WTC11 (cell line): ENCODE measurements around the gene TOR4A. TPM values are rescaled to one million over a fixed set of nuclear protein-coding genes. Genes with fewer than 3 reads are reported as not detected.

Source experiments
- ATAC-seq: fragments of 200-7000 bp; cut with Tn5 transposase; 2 replicates; pipeline ENCODE4 v1.10.0; 2021; ENCODE audit warnings: mild to moderate bottlenecking, moderate library complexity
- CTCF ChIA-PET: fragments of 300-600 bp; sonication (Branson Sonifier 250); formaldehyde crosslinking; loops from one replicate; lab custom pipeline; 2021; ENCODE audit warnings: antibody characterized with exemption; lab: Charles Lee
- POLR2A ChIA-PET: fragments of 350-600 bp; sonication (Branson Sonifier 250); formaldehyde crosslinking; loops from one replicate; lab custom pipeline; 2021; ENCODE audit warnings: antibody characterized with exemption; lab: Charles Lee
- DNase-seq: peaks from one replicate; pipeline ENCODE4 v3.0.0; 2021; ENCODE audit warnings: low spot score
- H3K27ac Mint-ChIP-seq: 2 replicates; pipeline ENCODE4 v1.8.0; 2021; ENCODE audit warnings: mixed read lengths
- H3K27me3 Mint-ChIP-seq: 2 replicates; pipeline ENCODE4 v1.8.0; 2021; ENCODE audit warnings: low read depth, mild to moderate bottlenecking, moderate library complexity, mixed read lengths
- H3K36me3 Mint-ChIP-seq: 2 replicates; pipeline ENCODE4 v1.8.0; 2021; ENCODE audit warnings: mixed read lengths
- H3K4me1 Mint-ChIP-seq: 2 replicates; pipeline ENCODE4 v1.8.0; 2022; ENCODE audit warnings: mixed read lengths
- H3K4me3 Mint-ChIP-seq: 2 replicates; pipeline ENCODE4 v1.8.0; 2021; ENCODE audit warnings: mild to moderate bottlenecking, moderate library complexity, mixed read lengths
- H3K9me3 Mint-ChIP-seq: 2 replicates; pipeline ENCODE4 v1.8.0; 2021; ENCODE audit warnings: mixed read lengths
- CDX4 ChIP-seq: fragments of 250-450 bp; sonication (Bioruptor Pico); IDR thresholded peaks from 2 replicates; pipeline ENCODE4 v1.9.0; 2021; ENCODE audit warnings: moderate library complexity, mild to moderate bottlenecking, inconsistent platforms, borderline replicate concordance
- GRHL2 ChIP-seq: fragments of 250-450 bp; sonication (Bioruptor Pico); IDR thresholded peaks from 2 replicates; pipeline ENCODE4 v1.8.0; 2022; ENCODE audit warnings: mild to moderate bottlenecking, moderate library complexity; ENCODE audit not compliant: insufficient replicate concordance, severe bottlenecking
- MXD4 ChIP-seq: fragments of 250-450 bp; sonication (Bioruptor Pico); IDR thresholded peaks from 2 replicates; pipeline ENCODE4 v1.8.0; 2021; ENCODE audit warnings: mild to moderate bottlenecking, moderate library complexity, borderline replicate concordance
- ZMAT4 ChIP-seq: fragments of 250-450 bp; sonication (Bioruptor Pico); IDR thresholded peaks from 2 replicates; pipeline ENCODE4 v1.9.0; 2021; ENCODE audit warnings: mild to moderate bottlenecking
- ZNF232 ChIP-seq: sonication (generic); formaldehyde crosslinking; IDR thresholded peaks from 2 replicates; pipeline ENCODE4 v1.8.0; 2022; ENCODE audit warnings: mild to moderate bottlenecking, missing genetic modification reagents
- ZNF263 ChIP-seq: sonication (generic); formaldehyde crosslinking; IDR thresholded peaks from 2 replicates; pipeline ENCODE4 v1.8.1; 2022; ENCODE audit warnings: low read depth, mild to moderate bottlenecking, moderate library complexity, missing genetic modification reagents
- ZNF425 ChIP-seq: fragments of 250-450 bp; sonication (Bioruptor Pico); conservative IDR thresholded peaks from 2 replicates; pipeline ENCODE4 v1.9.0; 2021; ENCODE audit warnings: mild to moderate bottlenecking
- total RNA-seq: library from RNA; stranded (reverse); gene quantifications from 3 replicates; pipeline ENCODE4 v1.2.3, GENCODE V29; 2021
- TF ChIP-seq, protein P1 (sequence below): sonication (generic); formaldehyde crosslinking; IDR thresholded peaks from 2 replicates; pipeline ENCODE4 v1.8.1; 2023; ENCODE audit warnings: mild to moderate bottlenecking, missing genetic modification reagents, moderate library complexity
- TF ChIP-seq, protein P2 (sequence below): fragments of 250-450 bp; sonication (Bioruptor Pico); IDR thresholded peaks from 2 replicates; pipeline ENCODE4 v1.9.0; 2021; ENCODE audit warnings: mild to moderate bottlenecking, borderline replicate concordance

TOR4A gene
- total RNA-seq, 1 experiment from 2014 or later, result 7.3 TPM

DNA sequence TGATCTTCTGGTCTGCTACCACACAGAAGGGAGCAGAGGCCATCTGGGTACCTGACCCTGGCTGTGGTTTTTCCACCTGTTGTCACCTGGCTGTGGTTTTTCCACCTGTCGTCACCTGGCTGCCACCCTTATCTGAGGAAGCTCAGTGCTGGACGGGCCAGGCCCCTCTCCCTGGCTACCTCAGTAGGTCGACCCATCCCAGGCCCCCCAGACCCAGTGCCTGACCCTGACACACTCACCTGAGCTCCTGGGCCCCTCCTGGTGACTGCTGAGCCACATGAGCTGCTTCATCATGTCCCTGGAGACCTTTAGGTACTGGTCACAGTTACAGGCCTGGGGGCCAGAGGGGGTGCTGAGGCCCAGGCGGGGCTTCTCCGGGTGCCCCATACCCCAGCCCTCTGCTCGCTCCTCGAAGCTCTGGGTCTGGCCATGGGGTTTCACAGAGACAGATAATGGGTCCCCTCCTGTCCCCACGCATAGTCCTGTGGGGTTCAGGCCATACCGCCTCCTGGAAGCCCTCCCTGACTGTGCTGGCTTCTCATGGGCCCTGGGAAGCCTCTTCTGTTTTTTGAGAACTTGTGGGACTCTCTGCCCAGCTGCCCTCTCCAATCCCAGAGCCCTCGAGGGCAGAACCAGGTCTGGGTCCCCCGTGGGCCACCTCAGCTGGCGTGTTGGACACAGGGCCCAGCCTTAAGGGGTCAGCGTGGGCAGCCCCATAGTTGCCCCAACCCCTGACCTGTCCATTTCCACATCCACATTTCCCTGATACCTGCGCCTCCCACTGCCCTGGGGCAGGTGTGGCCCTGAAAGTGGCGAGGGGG lies 32.1 kb downstream of the TOR4A start:
- H3K36me3 Mint-ChIP-seq, result no peaks in the 10 kb centered on the region
- no peak overlapping the region for H3K27ac Mint-ChIP-seq
- ATAC-seq (no peak), DNase-seq (no peak)
- H3K4me3 Mint-ChIP-seq, result no peak overlapping the region
- no peaks in the 10 kb centered on the region for H3K9me3 Mint-ChIP-seq
- ChIA-PET CTCF (interaction anchor here (2.2 kb wide), 1 partner anchor 7 kb away, joined by 9 read pairs; the partner anchor contains the start of gene NRARP), POLR2A (no interaction called here)
- no peaks in the 10 kb centered on the region for H3K27me3 Mint-ChIP-seq
- peaks cover 19% of the 10 kb centered on the region for H3K4me1 Mint-ChIP-seq
- TF ChIP-seq, protein P1, sequence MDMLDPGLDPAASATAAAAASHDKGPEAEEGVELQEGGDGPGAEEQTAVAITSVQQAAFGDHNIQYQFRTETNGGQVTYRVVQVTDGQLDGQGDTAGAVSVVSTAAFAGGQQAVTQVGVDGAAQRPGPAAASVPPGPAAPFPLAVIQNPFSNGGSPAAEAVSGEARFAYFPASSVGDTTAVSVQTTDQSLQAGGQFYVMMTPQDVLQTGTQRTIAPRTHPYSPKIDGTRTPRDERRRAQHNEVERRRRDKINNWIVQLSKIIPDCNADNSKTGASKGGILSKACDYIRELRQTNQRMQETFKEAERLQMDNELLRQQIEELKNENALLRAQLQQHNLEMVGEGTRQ (CRISPR knock-in tag), result no peak

DNA sequence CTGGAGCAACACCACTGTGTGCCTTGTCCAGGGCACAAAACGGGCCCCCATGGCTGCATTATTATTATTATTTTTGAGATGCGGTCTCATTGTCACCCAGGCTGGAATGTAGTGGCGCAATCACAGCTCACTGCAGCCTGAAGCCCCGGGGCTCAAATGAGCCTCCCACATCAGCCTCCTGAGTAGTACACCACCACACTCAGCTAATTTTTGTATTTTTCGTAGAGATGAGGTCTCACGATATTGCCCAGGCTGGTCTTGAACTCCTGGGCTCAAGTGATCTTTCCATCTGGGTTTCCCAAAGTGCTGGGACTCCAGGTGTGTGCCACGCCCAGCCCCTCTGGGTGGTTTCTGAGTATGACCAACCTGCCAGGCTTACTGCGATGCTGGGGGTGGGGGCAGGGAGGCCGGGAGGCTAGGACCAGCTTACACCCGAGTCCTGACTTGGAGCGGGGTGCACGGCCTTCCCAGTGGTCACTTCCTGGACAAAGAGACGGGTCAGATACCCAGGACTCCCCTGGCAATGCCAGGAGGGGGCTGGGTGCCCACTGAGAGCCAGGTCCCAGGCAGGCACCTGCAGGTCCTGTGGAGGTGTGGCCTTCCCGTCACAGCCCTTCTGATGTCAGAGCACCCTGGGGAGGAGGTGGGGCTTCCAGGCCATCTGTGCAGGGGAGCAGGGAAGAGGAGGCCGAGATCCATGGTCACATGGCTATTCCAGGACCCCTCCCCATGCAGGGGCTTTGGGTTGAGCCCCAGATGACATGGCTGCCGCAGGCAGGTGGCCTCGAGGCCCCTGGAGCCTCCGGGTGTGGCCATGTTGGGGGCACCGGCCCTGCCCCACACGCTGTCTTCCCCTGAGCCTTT lies 32.9 kb downstream of the TOR4A start:
- H3K27me3 Mint-ChIP-seq, result no peaks in the 10 kb centered on the region
- no peak overlapping the region for H3K27ac Mint-ChIP-seq
- ATAC-seq, result no peak
- H3K36me3 Mint-ChIP-seq, result no peaks in the 10 kb centered on the region
- peaks cover 12% of the 10 kb centered on the region for H3K4me1 Mint-ChIP-seq
- no peak for DNase-seq
- TF ChIP-seq, protein P1 (CRISPR knock-in tag), result 0 out of 2 replicates have a peak, but pooled peaks have one; percentile 44
- TF ChIP-seq CDX4, result no peak
- TF ChIP-seq GRHL2 (CRISPR knock-in tag), result no peak
- no peak for TF ChIP-seq ZNF425 (CRISPR knock-in tag)
- TF ChIP-seq, protein P2, sequence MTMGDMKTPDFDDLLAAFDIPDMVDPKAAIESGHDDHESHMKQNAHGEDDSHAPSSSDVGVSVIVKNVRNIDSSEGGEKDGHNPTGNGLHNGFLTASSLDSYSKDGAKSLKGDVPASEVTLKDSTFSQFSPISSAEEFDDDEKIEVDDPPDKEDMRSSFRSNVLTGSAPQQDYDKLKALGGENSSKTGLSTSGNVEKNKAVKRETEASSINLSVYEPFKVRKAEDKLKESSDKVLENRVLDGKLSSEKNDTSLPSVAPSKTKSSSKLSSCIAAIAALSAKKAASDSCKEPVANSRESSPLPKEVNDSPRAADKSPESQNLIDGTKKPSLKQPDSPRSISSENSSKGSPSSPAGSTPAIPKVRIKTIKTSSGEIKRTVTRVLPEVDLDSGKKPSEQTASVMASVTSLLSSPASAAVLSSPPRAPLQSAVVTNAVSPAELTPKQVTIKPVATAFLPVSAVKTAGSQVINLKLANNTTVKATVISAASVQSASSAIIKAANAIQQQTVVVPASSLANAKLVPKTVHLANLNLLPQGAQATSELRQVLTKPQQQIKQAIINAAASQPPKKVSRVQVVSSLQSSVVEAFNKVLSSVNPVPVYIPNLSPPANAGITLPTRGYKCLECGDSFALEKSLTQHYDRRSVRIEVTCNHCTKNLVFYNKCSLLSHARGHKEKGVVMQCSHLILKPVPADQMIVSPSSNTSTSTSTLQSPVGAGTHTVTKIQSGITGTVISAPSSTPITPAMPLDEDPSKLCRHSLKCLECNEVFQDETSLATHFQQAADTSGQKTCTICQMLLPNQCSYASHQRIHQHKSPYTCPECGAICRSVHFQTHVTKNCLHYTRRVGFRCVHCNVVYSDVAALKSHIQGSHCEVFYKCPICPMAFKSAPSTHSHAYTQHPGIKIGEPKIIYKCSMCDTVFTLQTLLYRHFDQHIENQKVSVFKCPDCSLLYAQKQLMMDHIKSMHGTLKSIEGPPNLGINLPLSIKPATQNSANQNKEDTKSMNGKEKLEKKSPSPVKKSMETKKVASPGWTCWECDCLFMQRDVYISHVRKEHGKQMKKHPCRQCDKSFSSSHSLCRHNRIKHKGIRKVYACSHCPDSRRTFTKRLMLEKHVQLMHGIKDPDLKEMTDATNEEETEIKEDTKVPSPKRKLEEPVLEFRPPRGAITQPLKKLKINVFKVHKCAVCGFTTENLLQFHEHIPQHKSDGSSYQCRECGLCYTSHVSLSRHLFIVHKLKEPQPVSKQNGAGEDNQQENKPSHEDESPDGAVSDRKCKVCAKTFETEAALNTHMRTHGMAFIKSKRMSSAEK, result no peak
- no peak for TF ChIP-seq ZNF263
- TF ChIP-seq ZNF232 (CRISPR knock-in tag), result no peak
- no peak for TF ChIP-seq MXD4 (CRISPR knock-in tag)
- TF ChIP-seq ZMAT4 (CRISPR knock-in tag), result no peak
- no peak overlapping the region for H3K4me3 Mint-ChIP-seq
- H3K9me3 Mint-ChIP-seq, result no peaks in the 10 kb centered on the region
- POLR2A ChIA-PET, result interaction anchor here (1.1 kb wide), 1 partner anchor 8 kb away, joined by 3 read pairs; the partner anchor contains the start of gene NRARP
- CTCF ChIA-PET, result interaction anchor here (2.2 kb wide), 1 partner anchor 8 kb away, joined by 9 read pairs; the partner anchor contains the start of gene NRARP
